ENCODE data around the gene GMDS.

The GMDS gene

DNA sequence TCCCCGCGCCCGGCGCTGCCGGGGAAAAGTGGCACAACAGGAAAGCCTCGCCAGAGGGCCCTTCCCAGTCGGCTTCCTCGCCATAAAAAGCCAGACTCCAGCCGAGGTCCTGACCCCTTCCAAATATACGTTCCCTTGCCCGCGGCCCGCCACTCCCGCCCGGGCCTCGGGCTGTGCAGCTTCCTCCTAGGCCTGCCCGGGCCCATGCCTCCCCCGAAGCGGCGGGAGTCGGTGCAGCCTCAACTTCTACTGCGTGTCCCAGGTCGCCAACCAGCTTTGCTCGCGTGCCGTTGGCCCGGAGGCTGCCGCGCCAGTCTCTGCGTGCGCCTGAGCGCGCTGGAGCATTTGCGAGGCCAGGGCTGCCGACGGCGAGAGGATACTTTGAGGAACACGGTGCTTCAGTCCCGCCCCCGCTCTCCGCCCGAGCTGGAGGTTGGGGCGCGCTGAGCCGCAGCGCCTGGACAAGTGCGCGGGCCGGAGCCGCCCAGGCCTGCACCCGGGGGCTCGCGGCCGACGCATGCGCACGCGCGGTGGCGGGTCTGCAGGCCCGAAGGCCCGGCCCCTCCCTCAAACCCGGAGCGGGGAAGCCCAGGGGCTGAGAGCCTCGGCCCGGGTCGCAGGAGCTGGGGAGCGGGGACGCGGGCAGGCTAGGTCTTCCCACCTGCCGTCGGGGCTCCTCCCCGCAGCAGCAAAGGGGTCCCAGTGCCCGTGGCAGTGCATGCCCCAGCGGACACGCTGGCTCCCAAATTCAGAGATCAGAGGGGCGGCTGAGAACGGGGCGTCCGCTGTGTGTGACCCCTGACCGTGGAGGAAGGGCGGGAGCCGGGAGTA is 625.5 kb downstream of the GMDS start:
- peak; percentile 50 to 87 (median 70) for DNase-seq

DNA sequence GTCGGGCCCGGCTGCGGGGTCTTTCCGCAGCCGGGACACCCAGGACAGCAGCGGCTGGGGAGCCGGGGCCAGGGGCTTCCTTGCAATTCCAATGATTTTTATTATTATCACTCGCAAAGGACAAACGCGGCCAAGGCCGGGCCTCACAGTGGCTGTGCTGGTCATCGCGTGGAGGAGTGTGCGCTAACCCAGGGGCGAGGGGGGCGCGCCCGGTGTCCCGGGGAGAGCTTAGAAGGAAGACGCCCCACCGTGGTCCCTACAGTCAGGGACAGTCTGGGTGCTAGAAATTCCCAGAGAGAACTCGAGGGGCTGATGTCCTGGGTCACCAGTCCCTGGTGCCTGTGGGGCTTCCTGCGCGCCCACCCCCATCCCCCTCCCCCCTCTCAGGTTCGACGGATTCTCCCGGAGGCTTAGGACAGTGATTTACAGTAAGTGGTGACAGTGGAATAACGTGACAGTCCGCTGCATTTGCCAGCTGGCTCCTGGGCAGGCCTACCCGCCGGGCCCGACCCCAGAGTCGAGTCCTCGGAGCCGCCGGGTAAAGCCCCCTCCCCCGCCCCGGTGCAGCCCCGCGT is 626.2 kb downstream of the GMDS start:
- no peak for DNase-seq

DNA sequence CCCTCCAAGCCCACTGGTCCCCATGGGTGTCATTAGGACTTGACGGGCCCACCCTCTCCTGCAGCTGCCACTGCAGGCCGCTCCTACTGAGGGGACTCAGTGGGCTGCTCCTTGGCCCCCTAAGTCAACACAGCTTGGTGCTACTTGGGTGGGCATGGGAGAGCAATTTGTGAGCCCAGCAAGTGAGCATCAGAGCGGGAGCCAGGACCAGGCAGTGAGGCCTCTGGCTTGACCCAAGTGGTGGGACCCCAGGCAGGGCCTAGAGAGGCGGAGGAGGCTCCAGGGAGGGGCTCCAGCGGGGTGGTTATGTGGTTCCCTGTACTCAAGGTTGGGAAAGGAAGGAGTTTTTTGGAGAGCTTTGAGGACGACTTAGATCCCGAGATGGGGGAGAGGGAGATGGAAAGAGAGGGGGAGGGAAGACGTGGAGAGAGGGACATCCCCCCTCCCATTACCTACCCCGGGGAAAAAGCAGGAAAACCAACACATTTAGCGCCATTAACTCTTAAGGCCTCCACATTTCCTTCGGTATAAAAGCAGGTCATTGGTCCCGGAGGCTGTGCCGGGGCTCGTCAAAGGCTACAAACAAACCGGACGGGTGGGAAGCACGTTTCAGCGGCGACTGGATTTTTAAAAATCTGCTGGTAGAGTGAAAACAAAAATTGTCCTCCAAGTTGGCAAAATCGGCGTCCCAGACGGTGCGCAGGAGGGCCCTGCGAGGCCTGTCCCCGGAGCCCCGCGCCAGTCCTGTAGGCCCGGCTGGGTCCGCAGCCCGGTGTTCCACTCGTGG is 626.9 kb downstream of the GMDS start:
- no peak for DNase-seq

DNA sequence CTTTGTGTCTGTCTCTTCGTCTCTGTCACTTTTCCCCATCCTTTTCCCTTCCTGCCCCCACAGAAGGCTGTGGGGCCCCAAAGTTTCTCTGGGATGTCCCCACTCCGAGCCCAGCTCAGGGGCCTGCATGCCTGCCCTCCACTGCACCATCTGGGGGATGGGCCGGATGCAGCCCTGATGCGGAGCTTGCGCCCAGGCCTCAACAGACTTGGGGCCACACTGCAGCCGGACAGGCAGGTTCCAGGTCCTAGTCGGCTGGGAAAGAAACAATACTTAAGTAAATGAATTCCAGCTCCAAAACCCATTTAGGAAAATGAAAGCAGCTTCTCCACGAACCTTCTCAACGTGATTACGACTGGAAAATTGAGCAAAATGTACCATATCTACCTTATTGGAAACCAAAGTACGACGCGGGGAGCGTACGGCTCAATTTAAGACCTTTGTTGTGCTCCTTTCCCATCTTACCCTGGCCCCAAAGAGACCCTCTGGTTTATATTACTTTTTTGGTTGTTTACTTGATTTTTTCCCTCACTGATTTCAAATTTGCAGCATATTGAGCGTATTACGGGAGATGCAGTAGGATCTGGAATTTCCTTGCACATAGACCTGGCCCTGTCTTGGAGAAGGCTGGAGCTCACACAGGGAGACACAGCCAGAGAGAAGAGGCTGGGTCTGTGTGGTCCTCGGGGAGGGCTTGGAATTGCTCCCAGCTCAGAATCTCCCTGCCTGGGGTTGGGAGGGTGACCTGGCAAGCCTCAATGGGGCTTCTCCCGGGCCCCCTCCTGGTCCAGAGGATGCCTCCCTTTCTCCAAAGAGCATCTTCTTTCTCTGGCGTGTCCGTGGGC is 627.7 kb downstream of the GMDS start:
- no peak for DNase-seq

DNA sequence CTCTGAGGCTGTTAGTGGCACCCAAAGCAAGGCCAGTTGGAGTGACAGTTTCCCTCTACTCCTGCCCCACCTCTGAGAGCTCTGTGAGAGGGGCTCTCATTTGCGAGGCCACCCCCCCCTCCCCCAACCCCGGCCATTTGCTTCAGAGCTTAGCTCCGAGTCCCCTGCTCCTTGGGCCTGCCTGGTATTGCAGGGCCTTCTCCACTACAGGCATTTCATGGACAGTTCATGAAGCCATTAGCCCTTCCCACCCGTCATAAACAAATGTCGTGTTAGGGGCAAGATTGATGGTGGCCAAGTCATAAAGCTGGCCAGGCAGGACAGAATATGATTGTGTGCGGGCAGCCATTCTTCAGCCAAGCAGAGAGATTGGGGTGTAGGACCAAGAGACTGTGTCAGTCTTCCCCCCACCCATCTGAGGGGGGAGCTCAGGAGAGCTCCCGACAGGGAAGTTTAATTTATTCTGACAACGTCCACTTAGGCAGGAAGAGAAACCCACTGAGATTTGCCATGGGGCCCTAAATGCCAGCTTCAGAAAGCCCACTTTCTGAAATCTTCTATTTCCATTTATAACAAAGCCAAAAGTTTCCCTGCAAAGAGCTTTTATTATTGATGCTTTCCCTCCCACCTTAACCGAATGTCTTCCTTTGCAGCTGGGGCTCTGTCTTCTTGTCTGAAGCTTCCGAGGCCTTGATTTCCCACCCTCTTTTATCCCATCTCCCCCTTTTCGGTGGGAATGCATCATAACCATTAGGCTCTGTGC is 628.5 kb downstream of the GMDS start:
- no peak for DNase-seq

DNA sequence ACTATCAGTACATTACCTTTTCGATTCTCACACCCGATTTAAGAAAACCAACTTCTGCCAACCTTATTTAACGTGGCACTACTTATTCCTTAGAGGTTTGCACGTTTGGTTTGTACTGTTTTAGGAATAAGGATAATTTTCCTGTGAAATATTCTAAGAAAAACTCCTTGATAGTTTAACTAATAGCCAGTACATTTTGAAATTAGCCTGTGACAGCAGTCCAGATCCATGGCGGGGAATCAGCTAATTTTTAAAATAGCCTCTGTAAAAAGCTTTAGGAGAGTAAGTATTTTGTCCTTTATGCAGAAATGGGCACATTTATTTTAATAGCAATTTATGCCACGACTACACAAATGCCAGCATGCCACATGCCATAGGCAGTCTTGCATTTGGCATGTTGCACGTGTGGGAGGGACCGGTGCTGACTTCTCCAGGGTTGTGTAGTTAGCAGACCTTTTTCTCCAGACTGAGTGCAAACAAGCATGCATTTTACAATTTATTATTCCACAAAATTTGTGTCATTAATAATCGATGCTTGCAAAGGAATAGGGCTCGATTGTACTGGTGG is 629.5 kb downstream of the GMDS start:
- no peak for DNase-seq

DNA sequence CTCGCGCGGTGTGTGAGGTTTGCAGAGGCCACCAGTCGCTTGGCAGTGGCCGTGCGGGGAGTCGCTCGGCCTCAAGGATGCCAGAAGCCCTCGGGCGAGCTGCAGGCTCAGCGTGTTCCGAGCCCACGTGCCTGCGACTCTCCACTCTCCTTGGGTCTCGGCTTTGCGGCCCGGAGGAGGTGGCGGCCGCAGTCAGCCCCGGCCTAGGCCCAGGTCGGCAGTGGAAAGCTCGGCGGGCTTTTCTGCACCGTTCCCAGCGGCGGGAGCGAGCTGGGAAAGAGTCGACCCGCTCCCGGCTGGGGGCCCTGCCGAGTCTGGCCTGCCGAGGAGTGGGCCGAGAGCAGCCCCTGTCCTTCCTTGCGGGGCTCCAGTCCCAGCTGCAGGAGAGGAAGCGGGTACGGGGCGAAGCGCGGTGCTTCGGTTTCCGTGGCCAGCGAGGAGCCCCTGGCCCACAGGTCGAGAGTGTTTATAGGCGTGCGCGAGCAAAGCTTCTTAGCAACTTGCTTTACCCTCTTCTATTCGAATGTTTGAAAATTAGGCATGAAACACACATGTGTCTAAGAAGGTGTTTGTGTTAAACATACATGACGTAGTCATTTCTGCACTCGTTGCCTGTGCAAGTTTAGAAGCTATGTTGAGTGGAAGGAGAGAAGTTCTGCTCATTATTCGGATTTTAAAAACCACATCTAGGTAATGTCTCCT is 630.1 kb downstream of the GMDS start:
- DNase-seq = no peak

DNA sequence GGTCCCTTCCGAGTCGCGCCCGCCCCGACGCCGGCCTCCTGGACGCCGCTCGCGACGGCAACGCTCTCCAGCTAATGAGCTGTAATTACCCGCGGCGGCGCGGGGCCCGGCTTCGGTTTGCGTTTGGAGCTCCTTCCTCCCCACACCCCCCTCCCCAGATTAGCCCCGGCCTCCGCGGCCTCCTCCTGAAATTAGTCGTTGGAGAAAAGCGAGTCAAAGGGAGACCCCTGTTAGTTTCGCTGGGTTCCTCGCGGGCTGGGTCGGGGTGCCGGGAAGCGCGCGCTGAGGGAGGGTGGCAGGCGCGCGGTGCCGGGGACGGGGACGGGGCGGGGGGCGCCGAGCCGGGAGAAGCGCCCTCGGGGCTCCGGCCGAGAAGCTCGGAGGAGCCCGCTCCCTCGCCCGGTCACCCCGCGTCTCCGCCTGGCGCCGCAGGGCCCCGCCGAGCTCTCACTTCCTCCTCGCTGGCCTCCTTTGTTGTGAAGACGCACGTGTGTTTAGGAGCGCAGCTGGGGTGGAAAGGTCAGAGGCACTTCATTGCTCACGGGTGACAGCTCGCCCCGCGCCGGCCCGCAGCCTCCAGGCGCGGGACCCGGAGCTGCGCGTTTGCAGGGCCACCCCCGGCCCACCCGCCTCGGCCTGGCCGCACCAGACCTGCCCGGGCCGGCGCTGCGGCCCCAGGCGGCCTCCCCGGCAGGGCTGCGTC is 630.8 kb downstream of the GMDS start:
- peak; percentile 59 to 81 (median 68) for DNase-seq

DNA sequence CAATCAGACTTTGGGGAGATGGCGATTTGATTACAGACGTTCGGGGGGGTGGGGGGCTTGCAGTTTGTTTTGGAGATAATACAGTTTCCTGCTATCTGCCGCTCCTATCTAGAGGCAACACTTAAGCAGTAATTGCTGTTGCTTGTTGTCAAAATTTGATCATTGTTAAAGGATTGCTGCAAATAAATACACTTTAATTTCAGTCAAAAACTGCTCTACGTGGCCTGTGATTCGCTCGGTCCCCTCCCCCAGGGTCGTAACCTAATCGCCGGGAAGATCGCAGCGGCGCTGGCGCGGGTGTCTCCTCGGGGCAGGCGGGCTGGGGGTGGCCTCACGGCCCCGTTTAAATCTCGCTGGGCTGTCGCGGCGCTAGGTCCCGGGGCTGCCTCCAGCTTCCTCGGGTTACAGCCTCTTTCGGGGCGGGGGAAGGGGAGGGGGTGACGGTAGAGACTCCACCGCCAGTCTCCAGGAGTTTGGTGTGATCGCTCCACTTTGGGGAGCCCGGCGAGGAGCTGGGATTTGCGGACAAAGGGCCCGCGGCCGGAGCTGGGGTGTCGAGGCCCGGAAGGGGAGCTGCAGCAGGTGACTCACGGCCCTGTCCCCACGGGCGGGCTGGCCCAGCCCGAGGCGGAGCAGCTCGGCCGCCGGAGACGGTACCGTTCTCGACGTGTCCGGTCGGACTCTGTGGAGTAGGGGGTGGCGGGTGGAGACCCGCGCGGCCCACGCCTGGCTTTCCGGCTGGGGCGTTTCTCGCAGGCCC is 631.5 kb downstream of the GMDS start:
- DNase-seq = peak in 1 of 4 experiments; percentile 19

DNA sequence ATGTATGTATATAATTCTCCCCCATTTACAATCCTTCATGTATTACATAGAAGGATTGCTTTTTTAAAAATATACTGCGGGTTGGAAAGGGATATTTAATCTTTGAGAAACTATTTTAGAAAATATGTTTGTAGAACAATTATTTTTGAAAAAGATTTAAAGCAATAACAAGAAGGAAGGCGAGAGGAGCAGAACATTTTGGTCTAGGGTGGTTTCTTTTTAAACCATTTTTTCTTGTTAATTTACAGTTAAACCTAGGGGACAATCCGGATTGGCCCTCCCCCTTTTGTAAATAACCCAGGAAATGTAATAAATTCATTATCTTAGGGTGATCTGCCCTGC is 632.1 kb downstream of the GMDS start:
- DNase-seq = no peak

DNA sequence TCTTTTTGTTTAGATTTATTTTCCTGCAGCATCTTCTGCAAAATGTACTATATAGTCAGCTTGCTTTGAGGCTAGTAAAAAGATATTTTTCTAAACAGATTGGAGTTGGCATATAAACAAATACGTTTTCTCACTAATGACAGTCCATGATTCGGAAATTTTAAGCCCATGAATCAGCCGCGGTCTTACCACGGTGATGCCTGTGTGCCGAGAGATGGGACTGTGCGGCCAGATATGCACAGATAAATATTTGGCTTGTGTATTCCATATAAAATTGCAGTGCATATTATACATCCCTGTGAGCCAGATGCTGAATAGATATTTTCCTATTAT is 632.5 kb downstream of the GMDS start:
- DNase-seq = no peak

DNA sequence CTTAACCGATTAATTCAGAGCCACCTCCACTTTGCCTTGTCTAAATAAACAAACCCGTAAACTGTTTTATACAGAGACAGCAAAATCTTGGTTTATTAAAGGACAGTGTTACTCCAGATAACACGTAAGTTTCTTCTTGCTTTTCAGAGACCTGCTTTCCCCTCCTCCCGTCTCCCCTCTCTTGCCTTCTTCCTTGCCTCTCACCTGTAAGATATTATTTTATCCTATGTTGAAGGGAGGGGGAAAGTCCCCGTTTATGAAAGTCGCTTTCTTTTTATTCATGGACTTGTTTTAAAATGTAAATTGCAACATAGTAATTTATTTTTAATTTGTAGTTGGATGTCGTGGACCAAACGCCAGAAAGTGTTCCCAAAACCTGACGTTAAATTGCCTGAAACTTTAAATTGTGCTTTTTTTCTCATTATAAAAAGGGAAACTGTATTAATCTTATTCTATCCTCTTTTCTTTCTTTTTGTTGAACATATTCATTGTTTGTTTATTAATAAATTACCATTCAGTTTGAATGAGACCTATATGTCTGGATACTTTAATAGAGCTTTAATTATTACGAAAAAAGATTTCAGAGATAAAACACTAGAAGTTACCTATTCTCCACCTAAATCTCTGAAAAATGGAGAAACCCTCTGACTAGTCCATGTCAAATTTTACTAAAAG is 633.0 kb downstream of the GMDS start:
- DNase-seq = no peak

DNA sequence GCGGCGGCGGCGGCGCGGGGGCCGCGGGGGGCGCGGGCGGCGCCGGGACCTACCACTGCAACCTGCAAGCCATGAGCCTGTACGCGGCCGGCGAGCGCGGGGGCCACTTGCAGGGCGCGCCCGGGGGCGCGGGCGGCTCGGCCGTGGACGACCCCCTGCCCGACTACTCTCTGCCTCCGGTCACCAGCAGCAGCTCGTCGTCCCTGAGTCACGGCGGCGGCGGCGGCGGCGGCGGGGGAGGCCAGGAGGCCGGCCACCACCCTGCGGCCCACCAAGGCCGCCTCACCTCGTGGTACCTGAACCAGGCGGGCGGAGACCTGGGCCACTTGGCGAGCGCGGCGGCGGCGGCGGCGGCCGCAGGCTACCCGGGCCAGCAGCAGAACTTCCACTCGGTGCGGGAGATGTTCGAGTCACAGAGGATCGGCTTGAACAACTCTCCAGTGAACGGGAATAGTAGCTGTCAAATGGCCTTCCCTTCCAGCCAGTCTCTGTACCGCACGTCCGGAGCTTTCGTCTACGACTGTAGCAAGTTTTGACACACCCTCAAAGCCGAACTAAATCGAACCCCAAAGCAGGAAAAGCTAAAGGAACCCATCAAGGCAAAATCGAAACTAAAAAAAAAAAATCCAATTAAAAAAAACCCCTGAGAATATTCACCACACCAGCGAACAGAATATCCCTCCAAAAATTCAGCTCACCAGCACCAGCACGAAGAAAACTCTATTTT is 633.7 kb downstream of the GMDS start:
- DNase-seq = peak in 3 of 4 experiments; percentile 18 to 51 (median 37)

DNA sequence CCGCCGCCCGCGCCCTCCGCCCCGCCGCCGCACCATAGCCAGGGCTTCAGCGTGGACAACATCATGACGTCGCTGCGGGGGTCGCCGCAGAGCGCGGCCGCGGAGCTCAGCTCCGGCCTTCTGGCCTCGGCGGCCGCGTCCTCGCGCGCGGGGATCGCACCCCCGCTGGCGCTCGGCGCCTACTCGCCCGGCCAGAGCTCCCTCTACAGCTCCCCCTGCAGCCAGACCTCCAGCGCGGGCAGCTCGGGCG is 634.2 kb downstream of the GMDS start:
- peak in 2 of 4 experiments; percentile 48 to 54 for DNase-seq

DNA sequence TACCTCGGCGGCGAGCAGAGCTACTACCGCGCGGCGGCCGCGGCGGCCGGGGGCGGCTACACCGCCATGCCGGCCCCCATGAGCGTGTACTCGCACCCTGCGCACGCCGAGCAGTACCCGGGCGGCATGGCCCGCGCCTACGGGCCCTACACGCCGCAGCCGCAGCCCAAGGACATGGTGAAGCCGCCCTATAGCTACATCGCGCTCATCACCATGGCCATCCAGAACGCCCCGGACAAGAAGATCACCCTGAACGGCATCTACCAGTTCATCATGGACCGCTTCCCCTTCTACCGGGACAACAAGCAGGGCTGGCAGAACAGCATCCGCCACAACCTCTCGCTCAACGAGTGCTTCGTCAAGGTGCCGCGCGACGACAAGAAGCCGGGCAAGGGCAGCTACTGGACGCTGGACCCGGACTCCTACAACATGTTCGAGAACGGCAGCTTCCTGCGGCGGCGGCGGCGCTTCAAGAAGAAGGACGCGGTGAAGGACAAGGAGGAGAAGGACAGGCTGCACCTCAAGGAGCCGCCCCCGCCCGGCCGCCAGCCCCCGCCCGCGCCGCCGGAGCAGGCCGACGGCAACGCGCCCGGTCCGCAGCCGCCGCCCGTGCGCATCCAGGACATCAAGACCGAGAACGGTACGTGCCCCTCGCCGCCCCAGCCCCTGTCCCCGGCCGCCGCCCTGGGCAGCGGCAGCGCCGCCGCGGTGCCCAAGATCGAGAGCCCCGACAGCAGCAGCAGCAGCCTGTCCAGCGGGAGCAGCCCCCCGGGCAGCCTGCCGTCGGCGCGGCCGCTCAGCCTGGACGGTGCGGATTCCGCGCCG is 634.7 kb downstream of the GMDS start:
- DNase-seq = peak in 3 of 4 experiments; percentile 9 to 43 (median 36)

DNA sequence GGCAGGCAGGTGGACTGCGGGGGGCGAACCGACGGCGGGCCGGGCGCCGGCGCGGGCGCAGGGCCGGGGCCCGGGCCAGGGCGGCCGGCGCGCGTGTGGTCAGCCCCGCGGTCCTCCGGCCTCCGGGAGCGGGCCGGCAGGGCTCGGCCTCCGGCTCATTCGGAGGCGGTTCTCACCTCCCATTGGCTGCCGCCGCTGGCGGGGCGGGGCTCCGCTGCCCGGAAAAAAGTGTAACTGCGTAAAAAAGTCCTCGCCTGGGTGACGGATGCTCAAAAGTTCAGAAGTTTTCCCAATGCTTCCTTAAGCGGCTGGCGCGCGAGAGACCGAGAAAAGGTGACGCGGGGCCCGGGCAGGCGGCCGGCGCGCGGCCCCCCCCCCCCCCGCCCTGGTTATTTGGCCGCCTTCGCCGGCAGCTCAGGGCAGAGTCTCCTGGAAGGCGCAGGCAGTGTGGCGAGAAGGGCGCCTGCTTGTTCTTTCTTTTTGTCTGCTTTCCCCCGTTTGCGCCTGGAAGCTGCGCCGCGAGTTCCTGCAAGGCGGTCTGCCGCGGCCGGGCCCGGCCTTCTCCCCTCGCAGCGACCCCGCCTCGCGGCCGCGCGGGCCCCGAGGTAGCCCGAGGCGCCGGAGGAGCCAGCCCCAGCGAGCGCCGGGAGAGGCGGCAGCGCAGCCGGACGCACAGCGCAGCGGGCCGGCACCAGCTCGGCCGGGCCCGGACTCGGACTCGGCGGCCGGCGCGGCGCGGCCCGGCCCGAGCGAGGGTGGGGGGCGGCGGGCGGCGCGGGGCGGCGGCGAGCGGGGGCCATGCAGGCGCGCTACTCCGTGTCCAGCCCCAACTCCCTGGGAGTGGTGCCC is 635.5 kb downstream of the GMDS start, which contains the start of gene FOXC1:
TSS of gene FOXC1 (plus strand) at position 268 of the 849 bp plus-strand sequence. CDS start at position 799, 531 bp downstream.
- DNase-seq = peak; percentile 78 to 91 (median 84)

All from suppressor macrophage (primary cell).